Activated naive CD8-positive, alpha-beta T cell treated with anti-CD3 and anti-CD28 coated beads, Interleukin-2, amount 10 ng/mL, durations not matched to agents 7 days and 5 days (primary cell): Measurements from ENCODE around the gene HYAL3. TPM values are rescaled to one million over a fixed set of nuclear protein-coding genes. Genes with fewer than 3 reads are reported as not detected.
"Not testable (repeated sequence)": the region's sequence is repeated elsewhere in the genome, so short reads cannot be mapped to it uniquely, and the experiment has no call there.

ENCODE experiments used
- ATAC-seq: fragments of 150-1000 bp; cut with Tn5 transposase; one replicate; pipeline ENCODE4 v1.10.0; 2021; ENCODE audit warnings: low read depth, moderate library complexity
- POLR2A ChIA-PET: fragments of 350-600 bp; sonication (Branson Sonifier 250); formaldehyde crosslinking; loops from one replicate; lab custom pipeline; 2021; ENCODE audit warnings: antibody characterized with exemption; lab: Charles Lee
- DNase-seq: peaks from one replicate; pipeline ENCODE4 v3.0.0; 2021
- H3K27ac Mint-ChIP-seq: one replicate; pipeline ENCODE4 v1.8.0; 2022; ENCODE audit warnings: mild to moderate bottlenecking, mixed read lengths
- H3K27me3 Mint-ChIP-seq: one replicate; pipeline ENCODE4 v1.8.0; 2022; ENCODE audit warnings: mild to moderate bottlenecking, moderate library complexity, mixed read lengths
- H3K36me3 Mint-ChIP-seq: one replicate; pipeline ENCODE4 v1.8.0; 2021; ENCODE audit warnings: mild to moderate bottlenecking, mixed read lengths
- H3K4me1 Mint-ChIP-seq: one replicate; pipeline ENCODE4 v1.8.0; 2021; ENCODE audit warnings: mixed read lengths
- H3K4me3 Mint-ChIP-seq: one replicate; pipeline ENCODE4 v1.8.0; 2022; ENCODE audit warnings: mild to moderate bottlenecking, moderate library complexity, mixed read lengths
- H3K9me3 Mint-ChIP-seq: one replicate; pipeline ENCODE4 v1.8.0; 2021; ENCODE audit warnings: mixed read lengths
- total RNA-seq, 2 experiments: library from RNA; stranded (reverse); gene quantifications; one replicate each; pipeline ENCODE4 v1.2.3, GENCODE V29; 2021

The HYAL3 gene
- total RNA-seq, 2 experiments from 2014 or later, result 5.9 to 7.0 TPM

GRCh38 chr3:50319181-50319893, 20.1 kb upstream of the HYAL3 start:
- Mint-ChIP-seq H3K36me3 (peaks cover 6% of the 10 kb centered on the region), H3K4me3 (no peak overlapping the region), H3K9me3 (no peaks in the 10 kb centered on the region), H3K27ac (no peak overlapping the region), H3K27me3 (no peaks in the 10 kb centered on the region), H3K4me1 (peaks cover 25% of the 10 kb centered on the region)
- DNase-seq, result no peak
- ATAC-seq, result no peak
- POLR2A ChIA-PET, result interaction anchor here (1.1 kb wide), 1 partner anchor 20 kb away, joined by 3 read pairs; the partner anchor contains the start of genes HYAL3 and NAA80

DNA sequence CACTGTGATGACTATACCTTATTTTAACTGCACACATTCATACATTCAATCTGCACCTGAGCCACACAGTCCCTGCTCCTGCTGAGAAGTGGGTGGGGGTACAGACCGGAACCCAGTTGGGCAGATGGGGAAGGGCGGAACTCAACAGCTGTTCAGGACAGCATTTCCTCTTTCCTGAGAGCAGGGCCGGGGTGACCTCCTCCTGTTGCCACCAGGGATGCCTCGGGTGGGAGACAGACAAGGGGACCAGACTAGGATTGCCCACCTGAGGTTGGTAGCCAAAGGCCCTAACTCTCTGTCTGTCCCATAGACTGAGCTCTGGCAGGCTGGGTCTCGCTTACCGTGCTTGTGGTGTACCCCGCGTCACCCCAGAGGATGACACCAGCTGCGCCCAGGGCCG, 19.4 kb upstream of the HYAL3 start:
- peaks cover 25% of the 10 kb centered on the region for H3K4me1 Mint-ChIP-seq
- no peaks in the 10 kb centered on the region for H3K27me3 Mint-ChIP-seq
- POLR2A ChIA-PET, result interaction anchor here (0.5 to 1.6 kb wide), 4 partner anchors 19 to 308 kb away, joined by 3 to 4 read pairs (median 4); partner anchors contain the start of genes CYB561D2, HYAL3, NAA80 and NPRL2
- DNase-seq, result no peak
- H3K9me3 Mint-ChIP-seq, result no peaks in the 10 kb centered on the region
- no peak for ATAC-seq
- no peak overlapping the region for H3K27ac Mint-ChIP-seq
- H3K4me3 Mint-ChIP-seq, result no peak overlapping the region
- peaks cover 6% of the 10 kb centered on the region for H3K36me3 Mint-ChIP-seq

DNA sequence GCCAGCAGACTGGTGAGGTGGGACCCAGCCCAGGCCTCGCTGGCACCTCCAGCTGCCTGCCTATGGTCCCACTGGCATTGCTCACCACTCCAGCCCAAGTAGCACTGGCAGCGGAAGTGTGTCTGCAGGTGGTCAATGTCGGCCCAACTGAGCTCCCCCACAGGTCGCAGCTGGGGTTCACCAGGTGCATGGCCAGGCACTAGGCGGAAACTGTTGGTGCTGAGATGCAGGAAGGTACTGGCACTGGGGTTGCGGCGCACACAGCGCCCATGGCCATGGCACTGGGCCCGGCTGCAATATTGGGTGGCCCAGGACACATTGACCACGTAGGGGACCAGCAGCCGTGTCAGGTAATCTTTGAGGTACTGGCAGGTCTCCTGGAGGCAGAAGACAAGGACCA, 19.0 kb upstream of the HYAL3 start:
- H3K4me1 Mint-ChIP-seq, result peaks cover 25% of the 10 kb centered on the region
- POLR2A ChIA-PET, result interaction anchor here (0.5 to 1.6 kb wide), 4 partner anchors 10 to 309 kb away, joined by 3 to 5 read pairs (median 4); partner anchors contain the start of genes CYB561D2, NPRL2 and TUSC2
- H3K27me3 Mint-ChIP-seq, result no peaks in the 10 kb centered on the region
- DNase-seq (no peak), ATAC-seq (no peak)
- no peaks in the 10 kb centered on the region for H3K9me3 Mint-ChIP-seq
- no peak overlapping the region for H3K27ac Mint-ChIP-seq
- H3K36me3 Mint-ChIP-seq, result peaks cover 6% of the 10 kb centered on the region
- H3K4me3 Mint-ChIP-seq, result no peak overlapping the region

GRCh38 chr3:50317300-50317699, 18.1 kb upstream of the HYAL3 start:
- ATAC-seq (no peak), DNase-seq (no peak)
- peak overlapping the region; percentile 88 for H3K27ac Mint-ChIP-seq
- POLR2A ChIA-PET, result interaction anchor here (0.6 to 3.5 kb wide), 11 partner anchors 10 to 295 kb away, joined by 3 to 17 read pairs (median 3); partner anchors contain the start of genes CISH, CYB561D2, HYAL3 and IFRD2
- no peaks in the 10 kb centered on the region for H3K27me3 Mint-ChIP-seq
- H3K4me1 Mint-ChIP-seq, result peaks cover 24% of the 10 kb centered on the region
- H3K4me3 Mint-ChIP-seq, result no peak overlapping the region
- peaks cover 6% of the 10 kb centered on the region for H3K36me3 Mint-ChIP-seq
- H3K9me3 Mint-ChIP-seq, result no peaks in the 10 kb centered on the region

DNA sequence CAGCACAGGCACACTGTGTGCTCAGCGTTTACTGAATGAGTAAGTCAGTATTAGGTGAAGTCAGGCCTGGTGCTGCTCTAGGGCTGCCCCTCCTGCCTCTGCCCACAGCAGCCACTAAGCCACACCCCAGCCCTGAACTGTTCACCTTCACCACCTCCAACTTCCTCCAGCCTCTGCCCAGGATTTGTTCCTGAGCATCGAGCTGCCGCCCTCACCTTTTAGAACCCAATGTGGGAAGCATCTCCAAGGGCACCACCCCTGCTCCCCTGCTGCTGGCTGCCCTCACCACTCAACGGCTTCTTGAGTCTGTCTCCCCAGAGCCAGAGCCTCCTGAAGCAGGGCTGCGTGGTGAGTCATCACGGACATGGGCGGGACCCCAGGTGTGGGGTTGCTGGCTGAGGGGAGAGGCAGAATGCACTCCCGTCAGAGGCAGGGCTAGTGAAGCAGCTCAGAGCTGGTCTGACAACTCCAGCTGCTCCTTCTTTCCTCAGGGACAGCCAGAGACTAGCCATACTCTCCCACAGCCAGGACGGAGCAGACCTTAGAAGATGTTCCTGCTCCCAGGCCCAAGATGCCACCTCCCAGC, 17.5 kb upstream of the HYAL3 start:
- peaks cover 6% of the 10 kb centered on the region for H3K36me3 Mint-ChIP-seq
- peaks cover 24% of the 10 kb centered on the region for H3K4me1 Mint-ChIP-seq
- H3K27me3 Mint-ChIP-seq, result no peaks in the 10 kb centered on the region
- H3K9me3 Mint-ChIP-seq, result no peaks in the 10 kb centered on the region
- DNase-seq, result peak; percentile 68
- POLR2A ChIA-PET, result interaction anchor here (0.8 to 3.5 kb wide), 8 partner anchors 11 to 295 kb away, joined by 3 to 17 read pairs (median 3); partner anchors contain the start of genes CISH, CYB561D2, HYAL3 and IFRD2
- peak overlapping the region; percentile 76 for H3K4me3 Mint-ChIP-seq
- H3K27ac Mint-ChIP-seq, result peak overlapping the region; percentile 88
- peak; percentile 70 for ATAC-seq

- POLR2A ChIA-PET, result interaction anchor here (1.2 to 3.5 kb wide), 3 partner anchors 13 to 23 kb away, joined by 5 to 17 read pairs (median 10); partner anchors contain the start of genes HYAL3, NAA80 and TUSC2
- Mint-ChIP-seq H3K27ac (no peak overlapping the region), H3K36me3 (peaks cover 6% of the 10 kb centered on the region), H3K27me3 (no peaks in the 10 kb centered on the region), H3K4me3 (no peak overlapping the region), H3K4me1 (peaks cover 21% of the 10 kb centered on the region), H3K9me3 (no peaks in the 10 kb centered on the region)
- DNase-seq (no peak), ATAC-seq (no peak)
Observed at GRCh38 chr3:50314816-50315215, 15.6 kb upstream of the HYAL3 start.

- no peaks in the 10 kb centered on the region for H3K27me3 Mint-ChIP-seq
- no peak for DNase-seq
- H3K36me3 Mint-ChIP-seq, result peaks cover 5% of the 10 kb centered on the region
- no peak for ATAC-seq
- no peak overlapping the region for H3K27ac Mint-ChIP-seq
- no peak overlapping the region for H3K4me3 Mint-ChIP-seq
- POLR2A ChIA-PET, result interaction anchor here (1.0 to 3.5 kb wide), 3 partner anchors 12 to 23 kb away, joined by 3 to 17 read pairs (median 10); partner anchors contain the start of genes HYAL3 and NAA80
- H3K4me1 Mint-ChIP-seq, result peaks cover 21% of the 10 kb centered on the region
- no peaks in the 10 kb centered on the region for H3K9me3 Mint-ChIP-seq
Observed at GRCh38 chr3:50314342-50314741, 15.1 kb upstream of the HYAL3 start.

GRCh38 chr3:50312041-50312440, 12.8 kb upstream of the HYAL3 start:
- H3K9me3 Mint-ChIP-seq, H3K4me3 Mint-ChIP-seq, ATAC-seq, H3K36me3 Mint-ChIP-seq, H3K27me3 Mint-ChIP-seq, DNase-seq, POLR2A ChIA-PET, H3K27ac Mint-ChIP-seq: not testable (repeated sequence)
- peaks cover 13% of the 10 kb centered on the region for H3K4me1 Mint-ChIP-seq

DNA sequence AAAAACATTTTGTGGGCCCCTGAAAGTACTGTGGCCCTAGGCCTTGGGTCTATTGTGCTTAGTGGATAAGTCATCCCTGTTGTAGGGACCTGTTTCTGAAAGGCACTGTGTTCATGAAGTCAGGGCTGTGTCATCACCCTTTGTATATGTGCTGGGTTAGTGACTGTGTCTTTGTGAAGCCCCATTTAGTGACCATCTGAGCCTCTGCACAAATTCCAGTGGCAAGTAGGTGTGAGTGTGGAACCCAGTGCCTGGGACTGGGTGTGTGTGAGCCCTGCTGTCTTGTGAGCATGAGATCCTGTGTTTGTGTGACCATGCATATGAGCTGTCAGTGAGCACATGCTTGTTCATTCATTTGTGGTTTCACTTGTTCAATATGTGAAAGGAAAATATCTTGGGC, 5.4 kb upstream of the HYAL3 start:
- POLR2A ChIA-PET, result no interaction called here
- Mint-ChIP-seq H3K4me1 (peaks cover 9% of the 10 kb centered on the region), H3K4me3 (no peak overlapping the region), H3K27me3 (no peaks in the 10 kb centered on the region), H3K36me3 (no peaks in the 10 kb centered on the region), H3K9me3 (no peaks in the 10 kb centered on the region), H3K27ac (no peak overlapping the region)
- ATAC-seq, result no peak
- no peak for DNase-seq

DNA sequence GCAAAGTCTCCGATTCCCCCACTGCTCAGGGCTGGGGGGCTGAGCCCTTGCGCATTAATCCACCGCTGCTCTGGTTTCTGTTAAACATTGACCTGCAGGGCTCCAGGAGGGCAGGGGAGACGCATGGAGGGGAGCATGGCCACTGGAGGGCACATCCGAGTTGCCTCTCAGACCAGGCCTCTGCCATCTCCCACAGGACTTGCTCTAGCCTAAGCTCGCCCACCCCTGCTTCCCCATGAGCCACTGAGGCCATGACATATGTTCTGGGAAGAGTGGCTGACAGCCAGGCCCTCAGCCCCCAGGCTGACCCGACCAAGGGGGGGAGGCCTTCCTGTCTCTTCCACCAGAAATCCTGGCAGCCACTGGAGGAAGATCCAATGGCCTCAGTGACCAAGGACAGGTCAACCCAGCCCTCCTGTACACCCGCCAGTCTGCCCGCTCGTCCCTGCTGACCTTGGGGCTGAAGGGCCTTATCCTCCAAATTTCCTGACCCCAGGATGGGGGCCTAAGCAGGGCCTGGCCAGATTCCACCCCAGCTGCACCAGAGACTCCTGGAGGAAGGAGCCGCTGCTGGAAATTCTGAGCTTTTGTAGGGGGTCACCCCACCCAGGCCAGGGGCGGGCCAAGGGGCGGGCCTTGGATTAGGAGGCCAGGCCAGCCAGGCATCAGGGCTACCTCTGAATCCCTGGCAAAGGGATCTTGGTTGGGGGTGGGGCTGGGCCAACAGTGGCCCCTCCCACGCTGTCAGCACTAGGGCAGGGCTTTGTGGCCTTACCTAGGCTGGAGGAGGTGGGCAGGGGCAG, 4.0 kb upstream of the HYAL3 start, which contains the start of gene HYAL1:
Gene HYAL1 (minus strand): TSS at position 562 of the 803 bp plus-strand sequence. CDS start 618 bp downstream, outside the sequence.
- Mint-ChIP-seq H3K36me3 (no peaks in the 10 kb centered on the region), H3K9me3 (no peaks in the 10 kb centered on the region), H3K4me1 (peaks cover 10% of the 10 kb centered on the region), H3K27ac (no peak within 1 kb of the TSS), H3K27me3 (no peaks in the 10 kb centered on the region), H3K4me3 (no peak within 1 kb of the TSS)
- ATAC-seq, result no peak
- no peak for DNase-seq
- POLR2A ChIA-PET, result no interaction called here

GRCh38 chr3:50302095-50303012, 3.1 kb upstream of the HYAL3 start:
- POLR2A ChIA-PET, result interaction anchor here (0.7 to 0.9 kb wide), 2 partner anchors 12 to 980 kb away, joined by 3 to 4 read pairs; no protein-coding TSS in a partner anchor

More at GRCh38 chr3:50302095-50303012, 3.1 kb upstream of the HYAL3 start:
- ATAC-seq, result no peak
- Mint-ChIP-seq H3K36me3 (no peaks in the 10 kb centered on the region), H3K9me3 (no peaks in the 10 kb centered on the region), H3K4me1 (peaks cover 18% of the 10 kb centered on the region), H3K4me3 (no peak overlapping the region), H3K27ac (no peak overlapping the region), H3K27me3 (no peaks in the 10 kb centered on the region)
- DNase-seq, result no peak
